ENCODE results near the gene CIART.
A peak's percentile ranks its signal among the peaks of the same experiment; 100 is the strongest.
"Not testable (repeated sequence)": the region's sequence is repeated elsewhere in the genome, so short reads cannot be mapped to it uniquely, and the experiment has no call there.

Gene CIART, protein sequence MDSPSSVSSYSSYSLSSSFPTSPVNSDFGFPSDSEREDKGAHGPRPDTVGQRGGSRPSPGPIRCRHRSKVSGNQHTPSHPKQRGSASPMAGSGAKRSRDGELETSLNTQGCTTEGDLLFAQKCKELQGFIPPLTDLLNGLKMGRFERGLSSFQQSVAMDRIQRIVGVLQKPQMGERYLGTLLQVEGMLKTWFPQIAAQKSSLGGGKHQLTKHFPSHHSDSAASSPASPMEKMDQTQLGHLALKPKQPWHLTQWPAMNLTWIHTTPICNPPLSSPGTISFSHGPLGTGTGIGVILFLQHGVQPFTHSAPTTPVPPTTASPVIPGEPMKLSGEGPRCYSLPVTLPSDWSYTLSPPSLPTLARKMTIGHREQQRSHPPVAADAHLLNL

DNA sequence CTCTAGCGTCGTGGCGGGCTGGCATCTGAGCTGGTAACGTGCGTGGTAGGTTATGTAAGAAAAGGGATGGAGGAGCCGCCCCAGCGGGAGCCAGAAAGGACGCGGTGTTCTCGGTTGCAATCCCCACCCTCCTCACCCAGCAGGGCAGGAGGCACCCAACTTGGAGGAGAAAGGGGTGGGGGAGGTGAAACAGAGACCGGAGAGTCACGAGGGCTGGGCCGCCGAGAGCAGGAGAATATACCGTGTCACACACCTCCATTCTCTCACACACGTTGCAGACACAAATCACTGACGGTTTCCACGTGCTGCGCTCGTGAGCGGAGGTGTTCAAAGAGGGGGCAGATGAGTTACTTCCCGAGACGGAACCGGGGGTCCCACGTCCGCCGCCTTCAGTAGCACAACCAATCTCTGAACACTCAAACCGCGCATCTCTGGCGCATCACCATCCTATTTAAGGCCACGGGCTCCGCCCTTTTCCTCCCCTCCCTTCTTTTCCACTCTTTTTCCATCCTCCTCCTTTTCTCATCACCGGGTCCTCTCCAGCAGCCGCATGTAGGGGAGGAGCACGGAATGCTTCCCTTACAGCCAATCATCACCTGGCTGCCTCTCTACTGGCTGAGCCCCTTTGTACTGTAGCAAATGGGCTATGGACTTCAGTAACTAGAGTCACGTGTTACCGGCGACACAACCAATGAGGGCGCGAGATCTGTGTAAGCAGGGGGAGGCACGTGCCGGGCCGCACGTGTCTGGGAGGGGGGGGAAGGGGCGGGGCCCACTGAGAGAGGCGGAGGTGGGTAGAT is at the start of gene CIART:
Gene CIART (plus strand): TSS at position 797 of the 800 bp plus-strand sequence. CDS start 714 bp downstream, outside the sequence.
- Histone ChIP-seq H3K36me3 (ENCODE audit: control insufficient read depth in 1 of 2, insufficient read depth in 2 of 2, low read length in 2 of 2) (peaks cover 0 to 6% of the 10 kb centered on the region in 2 donors), H3K4me3 (ENCODE audit: low read depth in 1 of 2, low read length in 2 of 2) (peak within 1 kb of the TSS; percentile 82 to 90), H3K9ac (ENCODE audit: low read depth in 1 of 2, low read length in 2 of 2) (peak within 1 kb of the TSS; percentile 48 to 59), H3K4me1 (ENCODE audit: control insufficient read depth in 1 of 2, insufficient read depth in 2 of 2, low read length in 2 of 2) (peaks cover 33 to 34% of the 10 kb centered on the region in 2 donors), H3K27ac (ENCODE audit: low read depth, low read length) (peak within 1 kb of the TSS; percentile 69), H3K9me3 (ENCODE audit: control insufficient read depth in 1 of 2, low read length in 2 of 2) (no peaks in the 10 kb centered on the region), H3K27me3 (ENCODE audit: control insufficient read depth in 1 of 2, insufficient read depth in 2 of 2, low read length in 2 of 2) (no peaks in the 10 kb centered on the region)

DNA sequence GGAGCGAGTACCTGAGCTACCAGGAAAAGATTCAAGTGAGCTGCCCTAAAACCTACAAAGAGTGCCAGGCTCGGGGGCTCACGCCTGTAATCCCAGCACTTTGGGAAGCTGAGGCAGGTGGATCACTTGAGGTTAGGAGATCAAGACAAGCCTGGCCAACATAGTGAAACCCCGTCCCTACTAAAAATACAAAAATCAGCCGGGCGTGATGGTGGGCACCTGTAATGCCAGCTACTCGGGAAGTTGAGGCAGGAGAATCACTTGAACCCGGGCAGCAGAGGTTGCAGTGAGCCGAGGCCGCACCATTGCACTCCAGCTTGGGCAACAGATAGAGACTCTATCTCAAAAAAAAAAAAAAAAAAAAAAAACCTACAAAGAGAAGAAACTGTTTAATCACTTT is 49.4 kb upstream of the CIART start:
- not testable (repeated sequence) for H3K9me3 ChIP-seq (ENCODE audit: control insufficient read depth in 1 of 2, low read length in 2 of 2); H3K4me3 ChIP-seq (ENCODE audit: low read depth in 1 of 2, low read length in 2 of 2); H3K27ac ChIP-seq (ENCODE audit: low read depth, low read length); H3K9ac ChIP-seq (ENCODE audit: low read depth in 1 of 2, low read length in 2 of 2); H3K36me3 ChIP-seq (ENCODE audit: control insufficient read depth in 1 of 2, insufficient read depth in 2 of 2, low read length in 2 of 2); H3K27me3 ChIP-seq (ENCODE audit: control insufficient read depth in 1 of 2, insufficient read depth in 2 of 2, low read length in 2 of 2)
- peaks cover 5 to 12% of the 10 kb centered on the region in 2 donors for H3K4me1 ChIP-seq (ENCODE audit: control insufficient read depth in 1 of 2, insufficient read depth in 2 of 2, low read length in 2 of 2)

DNA sequence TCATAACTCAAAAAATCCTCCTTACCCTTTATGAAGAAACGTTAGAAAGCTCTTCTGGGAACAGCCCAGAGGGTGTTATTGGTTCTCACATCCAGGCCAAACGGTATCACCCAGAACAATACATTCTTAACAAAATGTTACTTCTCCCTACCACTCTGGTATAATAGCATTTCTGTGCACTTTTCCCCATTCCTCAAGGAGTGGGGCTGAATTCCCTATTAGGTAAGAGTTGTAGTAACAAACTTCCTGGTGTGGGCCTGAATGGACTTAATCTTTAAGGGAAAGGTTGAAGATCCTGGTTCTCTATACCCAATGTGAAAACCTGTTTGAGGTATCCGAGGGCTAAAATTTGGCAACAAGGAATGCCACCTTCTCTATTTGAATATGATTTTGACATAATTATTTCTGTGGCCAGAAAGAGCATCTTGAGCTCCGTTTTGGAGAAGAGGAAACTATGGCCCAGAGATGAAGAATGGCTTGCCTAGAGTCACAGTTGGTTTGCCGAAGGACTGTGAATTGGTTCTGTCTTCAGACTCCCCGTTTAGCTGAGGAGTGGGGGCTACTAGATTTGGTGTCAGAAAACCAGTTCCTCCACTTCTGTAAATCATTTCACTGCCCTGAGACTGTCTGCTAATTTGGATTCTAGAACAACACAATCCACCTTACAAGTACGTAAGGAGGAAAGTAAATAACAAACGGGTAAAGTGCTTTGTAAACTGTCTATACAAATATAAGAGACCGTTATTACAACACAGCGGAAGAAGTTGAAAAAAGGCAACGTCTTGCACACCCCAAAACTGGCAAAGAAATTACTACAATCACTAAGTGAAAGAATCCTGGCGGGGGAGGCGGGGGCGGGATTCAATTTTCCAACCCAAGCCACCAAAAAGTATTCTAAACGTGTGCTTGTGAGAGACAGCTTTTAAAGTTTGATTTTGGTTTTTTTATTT is 48.7 kb upstream of the CIART start:
- no peaks in the 10 kb centered on the region for H3K36me3 ChIP-seq (ENCODE audit: control insufficient read depth in 1 of 2, insufficient read depth in 2 of 2, low read length in 2 of 2)
- peaks cover 5 to 12% of the 10 kb centered on the region in 2 donors for H3K4me1 ChIP-seq (ENCODE audit: control insufficient read depth in 1 of 2, insufficient read depth in 2 of 2, low read length in 2 of 2)
- H3K9me3 ChIP-seq (ENCODE audit: control insufficient read depth in 1 of 2, low read length in 2 of 2) = no peaks in the 10 kb centered on the region
- peak overlapping the region; percentile 21 to 39 for H3K9ac ChIP-seq (ENCODE audit: low read depth in 1 of 2, low read length in 2 of 2)
- H3K4me3 ChIP-seq (ENCODE audit: low read depth in 1 of 2, low read length in 2 of 2) = peak overlapping the region; percentile 83 to 99
- no peaks in the 10 kb centered on the region for H3K27me3 ChIP-seq (ENCODE audit: control insufficient read depth in 1 of 2, insufficient read depth in 2 of 2, low read length in 2 of 2)
- peak overlapping the region; percentile 7 for H3K27ac ChIP-seq (ENCODE audit: low read depth, low read length)

DNA sequence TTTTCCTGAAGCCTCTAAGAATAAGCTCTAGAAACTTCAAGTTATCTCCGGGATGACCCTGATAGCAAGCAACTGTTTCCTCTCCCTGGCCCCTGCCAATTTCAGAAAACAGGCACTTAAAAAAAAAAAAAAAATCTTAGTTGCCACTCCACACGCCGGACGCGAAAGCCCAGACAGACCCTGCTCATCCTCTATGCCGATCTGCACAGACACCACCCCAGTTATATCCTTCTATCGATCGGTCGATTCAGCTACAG is 48.1 kb upstream of the CIART start:
- H3K9me3 ChIP-seq (ENCODE audit: control insufficient read depth in 1 of 2, low read length in 2 of 2) = no peaks in the 10 kb centered on the region
- peak overlapping the region; percentile 91 for H3K9ac ChIP-seq (ENCODE audit: low read depth in 1 of 2, low read length in 2 of 2)
- H3K27me3 ChIP-seq (ENCODE audit: control insufficient read depth in 1 of 2, insufficient read depth in 2 of 2, low read length in 2 of 2) = no peaks in the 10 kb centered on the region
- peak overlapping the region; percentile 95 for H3K27ac ChIP-seq (ENCODE audit: low read depth, low read length)
- no peaks in the 10 kb centered on the region for H3K36me3 ChIP-seq (ENCODE audit: control insufficient read depth in 1 of 2, insufficient read depth in 2 of 2, low read length in 2 of 2)
- H3K4me1 ChIP-seq (ENCODE audit: control insufficient read depth in 1 of 2, insufficient read depth in 2 of 2, low read length in 2 of 2) = peaks cover 5 to 12% of the 10 kb centered on the region in 2 donors
- H3K4me3 ChIP-seq (ENCODE audit: low read depth in 1 of 2, low read length in 2 of 2) = peak overlapping the region; percentile 83 to 99

DNA sequence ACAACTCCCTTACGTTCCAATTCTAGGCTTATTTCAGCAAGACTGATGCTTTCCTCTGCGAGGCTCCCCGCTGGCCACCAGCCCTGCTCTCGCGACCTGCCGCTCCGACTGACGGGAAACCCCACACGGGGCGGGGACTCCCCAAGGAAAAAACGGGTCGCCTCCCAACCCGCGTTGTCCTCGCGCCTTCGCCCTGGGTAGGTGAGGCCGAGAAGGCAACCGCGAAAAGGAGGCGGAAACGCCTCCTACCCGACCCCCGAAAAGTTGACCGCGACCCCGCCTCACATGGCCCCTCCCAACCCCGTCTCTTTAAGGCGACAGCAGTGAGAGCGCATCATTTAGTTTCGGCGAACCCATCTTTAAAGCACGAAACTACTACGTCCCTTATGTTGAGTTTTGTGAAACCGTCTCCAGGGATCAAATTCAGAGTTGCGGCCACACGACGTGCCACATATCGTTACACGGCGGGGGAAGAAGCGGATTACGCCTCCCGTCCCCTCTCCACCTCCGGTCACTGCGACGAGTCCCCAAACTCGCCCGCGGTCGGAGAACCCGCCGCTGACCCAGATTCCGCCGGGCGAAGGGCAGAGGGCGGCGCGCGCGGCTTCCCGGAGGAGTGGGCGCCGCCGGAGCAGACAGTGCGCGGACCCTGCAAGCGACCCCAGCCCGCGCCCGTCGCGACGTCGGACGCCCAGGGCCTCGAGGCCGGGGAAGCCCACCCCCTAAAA is 47.6 kb upstream of the CIART start:
- H3K9ac ChIP-seq (ENCODE audit: low read depth in 1 of 2, low read length in 2 of 2) = peak overlapping the region; percentile 91
- H3K9me3 ChIP-seq (ENCODE audit: control insufficient read depth in 1 of 2, low read length in 2 of 2) = no peaks in the 10 kb centered on the region
- peak overlapping the region; percentile 83 to 99 for H3K4me3 ChIP-seq (ENCODE audit: low read depth in 1 of 2, low read length in 2 of 2)
- H3K27me3 ChIP-seq (ENCODE audit: control insufficient read depth in 1 of 2, insufficient read depth in 2 of 2, low read length in 2 of 2) = no peaks in the 10 kb centered on the region
- peaks cover 5 to 12% of the 10 kb centered on the region in 2 donors for H3K4me1 ChIP-seq (ENCODE audit: control insufficient read depth in 1 of 2, insufficient read depth in 2 of 2, low read length in 2 of 2)
- H3K27ac ChIP-seq (ENCODE audit: low read depth, low read length) = peak overlapping the region; percentile 95
- no peaks in the 10 kb centered on the region for H3K36me3 ChIP-seq (ENCODE audit: control insufficient read depth in 1 of 2, insufficient read depth in 2 of 2, low read length in 2 of 2)

DNA sequence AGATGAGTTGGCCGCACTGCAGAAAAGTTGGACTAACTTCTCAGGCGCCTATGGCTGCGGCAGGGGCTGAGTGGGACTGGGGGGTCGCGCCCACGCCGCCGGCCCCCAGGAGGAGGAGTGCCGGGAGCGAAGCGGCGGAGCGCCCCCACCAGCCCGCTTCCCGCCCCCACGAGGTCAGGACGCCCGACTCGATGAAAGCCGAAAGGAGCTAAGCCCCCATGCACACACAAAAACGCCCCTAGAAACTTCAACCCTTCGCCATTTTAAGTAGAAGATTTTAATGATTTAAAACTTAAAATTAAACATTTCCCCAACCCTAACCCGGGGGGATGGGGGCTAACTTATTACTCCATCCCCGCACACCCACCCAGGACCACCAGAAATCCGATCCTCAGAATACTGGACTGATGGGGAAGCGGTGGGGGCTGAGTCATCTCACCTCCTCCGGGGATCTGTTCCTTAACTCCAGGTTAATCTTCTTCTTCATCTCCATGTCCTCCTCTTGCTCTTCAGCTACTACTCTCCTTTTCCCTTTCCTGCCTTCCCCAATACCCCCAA is 47.0 kb upstream of the CIART start:
- H3K27ac ChIP-seq (ENCODE audit: low read depth, low read length) = peak overlapping the region; percentile 95
- peak overlapping the region; percentile 91 for H3K9ac ChIP-seq (ENCODE audit: low read depth in 1 of 2, low read length in 2 of 2)
- peaks cover 5 to 12% of the 10 kb centered on the region in 2 donors for H3K4me1 ChIP-seq (ENCODE audit: control insufficient read depth in 1 of 2, insufficient read depth in 2 of 2, low read length in 2 of 2)
- no peaks in the 10 kb centered on the region for H3K36me3 ChIP-seq (ENCODE audit: control insufficient read depth in 1 of 2, insufficient read depth in 2 of 2, low read length in 2 of 2)
- no peaks in the 10 kb centered on the region for H3K27me3 ChIP-seq (ENCODE audit: control insufficient read depth in 1 of 2, insufficient read depth in 2 of 2, low read length in 2 of 2)
- no peaks in the 10 kb centered on the region for H3K9me3 ChIP-seq (ENCODE audit: control insufficient read depth in 1 of 2, low read length in 2 of 2)
- peak overlapping the region; percentile 83 to 99 for H3K4me3 ChIP-seq (ENCODE audit: low read depth in 1 of 2, low read length in 2 of 2)

DNA sequence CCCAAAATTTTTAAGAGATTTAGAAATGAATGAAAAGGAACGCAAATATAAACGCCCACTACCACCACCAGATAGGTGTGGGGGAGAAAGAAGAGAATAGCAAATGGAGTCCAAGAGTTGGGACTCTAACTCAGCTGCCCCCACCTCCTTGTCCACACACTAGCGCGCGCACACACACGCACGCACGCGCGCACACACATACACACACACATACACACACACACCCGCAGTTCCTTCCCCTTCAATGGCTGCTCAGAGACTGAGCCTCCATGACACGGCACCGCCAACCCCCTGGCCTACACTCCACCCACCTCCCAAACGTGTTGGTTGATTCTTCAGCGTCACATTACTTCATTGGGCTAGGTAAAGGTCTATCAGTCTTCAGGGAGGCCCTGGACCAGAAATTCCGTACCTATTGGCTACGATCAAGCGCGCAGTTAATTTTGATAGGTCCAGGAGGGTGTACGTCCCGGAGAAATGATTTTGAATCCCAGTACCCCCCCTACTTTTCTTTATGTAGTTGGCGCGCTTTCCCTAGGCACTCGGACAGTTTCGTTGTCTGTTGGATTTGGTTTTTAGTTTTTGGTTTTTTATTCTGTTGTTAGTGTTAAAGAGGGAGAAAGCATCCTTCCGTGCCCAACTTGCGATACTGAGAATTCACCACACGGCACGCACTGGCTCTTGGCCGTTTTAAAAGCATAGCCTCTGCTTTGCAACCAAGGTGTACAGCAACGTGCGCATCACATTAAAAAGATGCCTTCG is 46.3 kb upstream of the CIART start, which contains the start of gene ANP32E:
Gene ANP32E (minus strand): TSS at position 261 of the 762 bp plus-strand sequence. CDS start 326 bp downstream, outside the sequence.
- no peaks in the 10 kb centered on the region for H3K9me3 ChIP-seq (ENCODE audit: control insufficient read depth in 1 of 2, low read length in 2 of 2)
- H3K36me3 ChIP-seq (ENCODE audit: control insufficient read depth in 1 of 2, insufficient read depth in 2 of 2, low read length in 2 of 2) = no peaks in the 10 kb centered on the region
- H3K4me3 ChIP-seq (ENCODE audit: low read depth in 1 of 2, low read length in 2 of 2) = peak within 1 kb of the TSS; percentile 83 to 99
- H3K27ac ChIP-seq (ENCODE audit: low read depth, low read length) = peak within 1 kb of the TSS; percentile 95
- peak within 1 kb of the TSS; percentile 91 for H3K9ac ChIP-seq (ENCODE audit: low read depth in 1 of 2, low read length in 2 of 2)
- H3K27me3 ChIP-seq (ENCODE audit: control insufficient read depth in 1 of 2, insufficient read depth in 2 of 2, low read length in 2 of 2) = no peaks in the 10 kb centered on the region
- peaks cover 5 to 12% of the 10 kb centered on the region in 2 donors for H3K4me1 ChIP-seq (ENCODE audit: control insufficient read depth in 1 of 2, insufficient read depth in 2 of 2, low read length in 2 of 2)

DNA sequence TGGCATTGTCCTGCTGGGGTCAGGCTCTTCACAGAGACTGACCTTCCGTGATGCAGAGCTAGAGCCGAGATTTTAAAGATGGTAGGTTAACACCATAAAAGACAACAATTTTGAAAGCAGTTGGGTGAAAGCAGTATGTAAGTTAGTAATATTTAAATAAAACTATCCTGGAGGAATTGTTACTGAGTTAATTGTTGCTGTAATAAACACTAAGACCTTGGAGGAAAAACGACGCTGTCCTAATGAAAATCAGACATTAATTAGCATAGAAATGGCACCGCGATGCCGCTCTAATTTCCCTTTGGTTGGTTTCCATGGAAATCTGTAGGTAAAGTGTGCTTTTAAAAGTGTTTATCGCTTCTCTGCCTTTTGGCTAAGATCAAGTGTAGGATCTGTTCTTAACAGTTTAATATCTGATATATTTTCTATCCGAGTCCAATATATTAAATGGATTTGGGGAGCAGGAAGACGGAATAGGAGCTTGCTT is 45.7 kb upstream of the CIART start:
- H3K9me3 ChIP-seq (ENCODE audit: control insufficient read depth in 1 of 2, low read length in 2 of 2) = no peaks in the 10 kb centered on the region
- H3K9ac ChIP-seq (ENCODE audit: low read depth in 1 of 2, low read length in 2 of 2) = peak overlapping the region; percentile 22 to 67
- H3K27me3 ChIP-seq (ENCODE audit: control insufficient read depth in 1 of 2, insufficient read depth in 2 of 2, low read length in 2 of 2) = no peaks in the 10 kb centered on the region
- H3K27ac ChIP-seq (ENCODE audit: low read depth, low read length) = no peak overlapping the region
- peak overlapping the region; percentile 83 to 99 for H3K4me3 ChIP-seq (ENCODE audit: low read depth in 1 of 2, low read length in 2 of 2)
- no peaks in the 10 kb centered on the region for H3K36me3 ChIP-seq (ENCODE audit: control insufficient read depth in 1 of 2, insufficient read depth in 2 of 2, low read length in 2 of 2)
- peaks cover 5 to 12% of the 10 kb centered on the region in 2 donors for H3K4me1 ChIP-seq (ENCODE audit: control insufficient read depth in 1 of 2, insufficient read depth in 2 of 2, low read length in 2 of 2)

Data from duodenal mucosa (tissue), 2 donors.